ENCODE data around the gene GMDS.

Gene GMDS

DNA sequence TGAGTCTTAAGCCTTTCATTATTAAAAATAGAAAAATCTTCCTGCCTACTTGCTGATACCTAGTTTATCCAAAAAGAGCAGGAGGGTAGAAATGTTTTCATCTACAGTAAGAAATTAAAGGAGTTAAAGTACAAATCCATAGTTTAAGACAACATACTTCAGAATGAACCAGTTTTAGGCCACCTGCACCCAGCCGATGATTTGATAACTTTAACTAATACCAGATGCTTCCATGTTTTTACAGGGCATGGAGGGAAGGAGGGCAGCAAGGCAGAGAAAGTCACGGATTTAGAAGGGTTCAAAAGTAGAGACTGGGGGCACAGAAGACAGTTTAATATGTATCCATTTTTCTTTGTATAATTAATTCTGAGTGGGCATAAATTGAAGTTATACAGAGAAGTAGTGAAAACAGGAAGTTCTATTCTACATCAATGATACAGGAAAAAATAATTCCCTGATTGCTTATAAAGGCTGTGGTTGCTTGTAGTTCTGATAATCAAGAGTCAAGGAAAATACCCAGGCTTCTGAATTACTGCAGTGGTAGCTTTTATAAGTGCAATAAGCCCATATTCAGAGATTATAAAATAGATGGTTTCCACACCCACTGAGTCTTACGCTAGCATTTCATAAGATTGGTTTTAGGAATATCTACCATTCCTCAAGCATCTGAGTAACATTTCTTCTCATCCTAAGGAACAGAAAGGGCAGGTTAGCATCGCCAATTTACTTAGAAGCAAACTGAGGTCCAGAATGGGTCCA is 72.0 kb downstream of the GMDS start:
- H3K27me3 ChIP-seq, result no peaks in the 10 kb centered on the region
- no peak overlapping the region for H3K4me3 ChIP-seq
- peaks cover 0 to 23% (median 0%) of the 10 kb centered on the region in 4 donors for H3K4me1 ChIP-seq
- no peaks in the 10 kb centered on the region for H3K36me3 ChIP-seq
- H3K27ac ChIP-seq, result no peak overlapping the region
- intact Hi-C loops (cut with DNase I; ENCODE audit: low total_unique reads), result no loop called here
- no peak for TF ChIP-seq CTCF (IDR thresholded peaks at IDR 0.05)
- peaks cover 0 to 6% (median 0%) of the 10 kb centered on the region in 3 donors for H3K9me3 ChIP-seq
- no peak for DNase-seq

GRCh38 chr6:2171728-2172127 is 73.7 kb downstream of the GMDS start:
- no peaks in the 10 kb centered on the region for H3K36me3 ChIP-seq
- TF ChIP-seq CTCF (IDR thresholded peaks at IDR 0.05), result no peak
- no peaks in the 10 kb centered on the region for H3K27me3 ChIP-seq
- H3K9me3 ChIP-seq, result no peaks in the 10 kb centered on the region
- H3K4me1 ChIP-seq, result peaks cover 0 to 39% (median 3%) of the 10 kb centered on the region in 4 donors
- no peak overlapping the region for H3K27ac ChIP-seq
- no peak overlapping the region for H3K4me3 ChIP-seq
- DNase-seq, result no peak
- intact Hi-C loops (cut with DNase I; ENCODE audit: low total_unique reads), result no loop called here

GRCh38 chr6:2168480-2168879 is 76.9 kb downstream of the GMDS start:
- intact Hi-C loops (cut with DNase I; ENCODE audit: low total_unique reads), result no loop called here
- Histone ChIP-seq H3K27ac (peak overlapping the region; percentile 16 to 45), H3K4me1 (peaks cover 0 to 56% (median 6%) of the 10 kb centered on the region in 4 donors), H3K9me3 (no peaks in the 10 kb centered on the region), H3K27me3 (no peaks in the 10 kb centered on the region), H3K4me3 (no peak overlapping the region), H3K36me3 (no peaks in the 10 kb centered on the region)
- no peak for TF ChIP-seq CTCF (IDR thresholded peaks at IDR 0.05)
- DNase-seq, result no peak

DNA sequence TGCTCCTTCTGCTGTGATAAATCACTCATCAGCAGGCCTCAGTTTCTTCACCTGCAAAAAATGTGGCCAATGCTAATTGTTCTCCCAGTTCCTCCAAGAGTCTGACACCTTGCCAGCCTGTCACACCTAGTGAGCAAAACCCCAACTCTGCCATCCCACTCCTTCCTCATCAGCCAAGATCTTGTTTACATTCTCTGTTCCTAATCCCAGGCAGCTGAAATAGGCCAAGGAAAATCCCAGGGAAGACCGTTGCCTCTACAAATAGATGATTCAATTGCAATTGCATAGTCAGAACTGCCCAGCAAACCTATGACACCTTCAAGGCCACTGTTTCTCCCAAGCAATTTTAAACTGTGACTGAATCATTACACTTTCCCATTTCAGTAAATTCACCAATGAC is 78.7 kb downstream of the GMDS start:
- peak overlapping the region; percentile 21 to 45 for H3K27ac ChIP-seq
- TF ChIP-seq CTCF (IDR thresholded peaks at IDR 0.05), result no peak
- intact Hi-C loops (cut with DNase I; ENCODE audit: low total_unique reads), result no loop called here

DNA sequence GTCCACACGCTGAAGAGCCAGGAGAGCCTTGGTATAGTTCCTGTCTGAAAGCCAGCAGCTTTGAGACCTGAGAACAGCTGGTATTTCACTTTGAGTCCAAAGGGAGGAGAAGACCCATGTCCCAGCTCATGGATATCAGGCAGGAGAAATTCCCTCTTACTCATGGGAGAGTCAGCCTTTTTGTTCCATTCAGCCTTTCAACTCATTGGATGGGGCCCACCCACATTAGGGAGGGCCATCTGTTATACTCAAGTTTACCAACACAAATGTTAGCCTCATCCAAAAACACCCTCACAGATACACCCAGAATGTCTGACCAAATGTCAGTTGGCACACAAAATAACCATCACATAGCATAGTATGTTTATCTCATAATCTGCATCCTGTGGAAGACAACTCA is 80.1 kb downstream of the GMDS start:
- Histone ChIP-seq H3K4me3 (no peak overlapping the region), H3K27ac (peak overlapping the region in 1 of 2 donors; percentile 45), H3K9me3 (no peaks in the 10 kb centered on the region), H3K36me3 (no peaks in the 10 kb centered on the region), H3K4me1 (peaks cover 0 to 72% (median 23%) of the 10 kb centered on the region in 4 donors), H3K27me3 (no peaks in the 10 kb centered on the region)
- TF ChIP-seq CTCF (IDR thresholded peaks at IDR 0.05), result no peak
- intact Hi-C loops (cut with DNase I; ENCODE audit: low total_unique reads), result no loop called here
- DNase-seq, result no peak

More for the DNA sequence above, 78.7 kb downstream of the GMDS start:
- peaks cover 0 to 66% (median 19%) of the 10 kb centered on the region in 4 donors for H3K4me1 ChIP-seq
- no peaks in the 10 kb centered on the region for H3K27me3 ChIP-seq
- H3K36me3 ChIP-seq, result no peaks in the 10 kb centered on the region
- no peak for DNase-seq
- H3K9me3 ChIP-seq, result no peaks in the 10 kb centered on the region
- no peak overlapping the region for H3K4me3 ChIP-seq

All from tibial artery (tissue), 4 donors.